GM12872 (cell line): ENCODE measurements around the gene FAM81A.

Experiments used
- TF ChIP-seq, protein P1 (sequence below): IDR thresholded peaks from 3 replicates; pipeline ENCODE4 v1.5.1; 2011; ENCODE audit warnings: low read depth, mild to moderate bottlenecking, low read length, moderate library complexity; ENCODE audit not compliant: insufficient read depth

FAM81A gene

DNA sequence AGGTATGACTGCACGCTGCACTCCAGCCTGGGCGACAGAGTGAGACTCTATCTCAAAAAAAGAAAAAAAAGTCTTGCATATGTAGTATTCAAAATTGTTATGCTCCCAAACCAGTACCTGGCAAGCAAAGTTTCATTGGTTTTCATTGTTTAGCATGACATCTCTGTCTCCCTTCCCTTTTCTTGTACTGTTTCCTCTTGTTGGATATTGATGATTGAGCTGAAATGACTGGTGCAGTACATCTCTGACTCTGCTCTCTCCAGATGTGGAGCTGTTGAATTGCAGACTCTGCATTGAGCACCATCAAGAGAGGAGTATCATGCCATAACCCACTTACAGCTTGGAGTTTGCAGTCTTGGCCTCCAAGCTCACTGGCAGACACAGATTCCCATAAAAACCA, 77.2 kb downstream of the FAM81A start:
- TF ChIP-seq, protein P1, sequence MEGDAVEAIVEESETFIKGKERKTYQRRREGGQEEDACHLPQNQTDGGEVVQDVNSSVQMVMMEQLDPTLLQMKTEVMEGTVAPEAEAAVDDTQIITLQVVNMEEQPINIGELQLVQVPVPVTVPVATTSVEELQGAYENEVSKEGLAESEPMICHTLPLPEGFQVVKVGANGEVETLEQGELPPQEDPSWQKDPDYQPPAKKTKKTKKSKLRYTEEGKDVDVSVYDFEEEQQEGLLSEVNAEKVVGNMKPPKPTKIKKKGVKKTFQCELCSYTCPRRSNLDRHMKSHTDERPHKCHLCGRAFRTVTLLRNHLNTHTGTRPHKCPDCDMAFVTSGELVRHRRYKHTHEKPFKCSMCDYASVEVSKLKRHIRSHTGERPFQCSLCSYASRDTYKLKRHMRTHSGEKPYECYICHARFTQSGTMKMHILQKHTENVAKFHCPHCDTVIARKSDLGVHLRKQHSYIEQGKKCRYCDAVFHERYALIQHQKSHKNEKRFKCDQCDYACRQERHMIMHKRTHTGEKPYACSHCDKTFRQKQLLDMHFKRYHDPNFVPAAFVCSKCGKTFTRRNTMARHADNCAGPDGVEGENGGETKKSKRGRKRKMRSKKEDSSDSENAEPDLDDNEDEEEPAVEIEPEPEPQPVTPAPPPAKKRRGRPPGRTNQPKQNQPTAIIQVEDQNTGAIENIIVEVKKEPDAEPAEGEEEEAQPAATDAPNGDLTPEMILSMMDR, result no peak

DNA sequence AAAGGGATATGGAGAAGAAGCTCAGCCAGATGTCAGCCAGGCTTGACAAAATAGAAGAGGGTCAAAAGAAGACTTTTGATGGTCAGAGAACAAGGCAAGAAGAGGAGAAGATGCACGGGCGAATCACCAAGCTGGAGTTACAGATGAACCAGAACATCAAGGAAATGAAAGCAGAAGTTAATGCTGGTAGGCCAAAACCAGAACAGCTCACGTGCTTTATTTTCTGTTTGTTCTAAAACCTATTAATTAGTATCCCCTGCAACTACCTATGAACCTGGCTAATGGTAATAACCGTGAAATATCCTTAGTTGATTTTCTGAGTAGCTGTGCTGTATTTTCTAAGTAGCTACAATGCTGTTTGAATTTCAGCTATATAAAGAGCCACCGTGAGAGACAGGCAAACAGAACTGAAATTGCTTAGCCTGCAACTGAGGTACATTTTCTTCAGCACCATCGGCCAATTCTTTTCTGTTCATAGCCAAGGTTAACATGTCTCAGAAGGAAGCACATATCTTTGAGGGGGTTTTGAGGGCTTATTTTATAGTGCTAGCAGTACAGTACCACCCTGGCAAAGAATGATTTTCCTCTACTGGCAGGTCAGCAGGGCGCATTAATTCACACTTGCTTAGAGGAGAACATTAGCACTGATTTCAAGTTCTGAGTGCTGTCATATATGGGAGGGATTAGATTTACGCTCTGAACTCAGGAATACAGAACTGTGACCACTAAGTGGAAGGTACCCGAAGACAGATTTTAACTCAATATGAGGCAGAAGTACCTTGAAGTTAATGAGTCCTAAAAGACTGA, 78.9 kb downstream of the FAM81A start:
- TF ChIP-seq, protein P1, result no peak

DNA sequence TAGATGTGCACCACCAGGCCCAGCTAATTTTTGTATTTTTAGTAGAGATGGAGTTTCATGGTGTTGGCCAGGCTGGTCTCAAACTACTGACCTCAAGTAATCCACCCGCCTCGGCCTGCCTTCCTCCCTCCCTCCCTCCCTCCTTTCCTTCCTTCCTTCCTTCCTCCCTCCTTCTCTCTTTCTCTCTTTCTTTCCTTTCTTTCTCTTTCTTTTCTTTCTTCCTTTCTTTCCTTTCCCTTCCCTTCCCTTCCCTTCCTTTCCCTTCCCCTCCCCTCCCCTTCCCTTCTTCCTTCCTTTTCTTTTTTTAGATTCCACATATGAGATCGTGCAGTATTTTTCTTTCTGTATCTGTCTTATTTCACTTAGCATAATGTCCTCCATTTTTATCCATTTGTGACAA, 81.3 kb downstream of the FAM81A start:
- TF ChIP-seq, protein P1, result no peak

DNA sequence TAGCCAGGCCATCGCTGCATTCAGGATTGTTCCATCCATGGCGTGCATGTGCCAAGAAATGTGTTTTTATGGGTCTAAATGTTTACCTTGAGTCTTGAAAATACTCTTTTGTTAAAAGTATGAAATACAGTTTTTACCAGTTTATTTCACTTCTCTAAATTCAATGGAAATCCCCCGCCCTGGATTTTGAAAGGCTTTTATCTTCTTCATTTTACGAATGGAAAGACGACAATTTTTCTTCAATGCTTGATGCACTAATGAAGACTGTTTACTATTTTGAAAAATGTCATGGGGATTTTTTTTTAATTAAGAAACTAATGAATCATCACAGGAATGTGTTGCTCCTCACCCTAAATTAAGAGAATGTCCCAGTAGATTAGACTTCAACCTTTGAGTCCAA, 83.5 kb downstream of the FAM81A start:
- TF ChIP-seq, protein P1, result no peak

DNA sequence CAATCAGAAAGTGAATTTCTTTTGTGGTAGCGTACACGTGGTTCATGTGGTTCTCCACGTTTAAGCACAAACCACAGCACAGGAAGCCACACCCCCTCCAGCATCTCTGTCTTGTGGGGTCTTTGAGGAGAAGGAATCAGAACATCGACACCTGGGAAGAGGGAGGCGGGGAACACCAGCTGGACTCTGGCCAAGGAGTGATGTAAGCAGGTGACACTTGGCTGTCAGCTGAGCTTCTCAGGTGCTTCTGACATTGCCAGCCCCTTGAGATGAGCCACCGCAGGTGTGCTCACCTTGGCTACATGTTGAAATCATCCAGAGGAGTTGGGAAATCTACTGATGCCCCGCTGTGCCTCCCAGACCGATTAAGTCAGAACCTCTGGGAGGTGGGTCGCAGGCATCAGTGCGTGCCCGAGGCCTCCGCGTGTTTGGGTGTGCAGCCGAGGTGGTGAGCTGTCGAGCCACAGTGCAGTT, 85.0 kb downstream of the FAM81A start:
- TF ChIP-seq, protein P1, result no peak

DNA sequence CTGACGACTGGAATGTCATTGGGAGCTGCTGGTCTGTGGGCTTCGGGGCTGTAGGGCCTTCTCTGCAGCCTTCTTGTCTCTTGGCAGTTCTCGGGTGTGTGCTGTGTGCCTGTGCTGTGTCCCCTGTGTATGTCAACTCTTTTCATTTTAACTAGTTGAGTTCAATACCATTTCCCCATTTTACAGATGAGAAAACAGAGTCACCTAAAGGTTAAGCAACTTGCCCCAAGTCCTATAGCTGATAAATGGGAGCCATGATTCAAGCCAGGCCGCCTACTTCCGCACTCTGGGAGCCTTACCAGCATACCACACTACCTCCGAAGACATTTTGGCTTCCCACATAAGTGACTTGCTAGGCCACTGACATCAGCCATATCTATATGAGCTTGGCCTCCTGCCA, 85.7 kb downstream of the FAM81A start:
- TF ChIP-seq, protein P1, result no peak

DNA sequence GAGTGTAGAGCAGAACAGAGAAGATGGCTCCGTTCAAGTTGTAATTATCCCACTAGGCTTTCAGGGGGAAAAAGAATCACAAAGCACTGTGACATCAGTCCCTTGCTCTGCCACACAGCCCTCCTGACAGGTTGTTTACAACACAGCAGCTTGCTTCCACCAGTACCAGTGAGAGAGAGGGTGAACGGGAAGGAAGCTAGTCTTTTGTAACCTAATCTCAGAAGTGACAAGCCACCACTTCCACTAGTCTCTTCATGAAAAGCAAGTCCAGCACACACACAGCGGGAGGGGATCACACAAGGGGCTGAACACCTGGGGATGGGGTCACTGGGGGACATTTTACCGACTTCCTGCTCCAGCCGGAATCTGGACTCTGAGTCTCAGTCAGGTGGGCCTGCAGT, 86.3 kb downstream of the FAM81A start:
- TF ChIP-seq, protein P1, result no peak

DNA sequence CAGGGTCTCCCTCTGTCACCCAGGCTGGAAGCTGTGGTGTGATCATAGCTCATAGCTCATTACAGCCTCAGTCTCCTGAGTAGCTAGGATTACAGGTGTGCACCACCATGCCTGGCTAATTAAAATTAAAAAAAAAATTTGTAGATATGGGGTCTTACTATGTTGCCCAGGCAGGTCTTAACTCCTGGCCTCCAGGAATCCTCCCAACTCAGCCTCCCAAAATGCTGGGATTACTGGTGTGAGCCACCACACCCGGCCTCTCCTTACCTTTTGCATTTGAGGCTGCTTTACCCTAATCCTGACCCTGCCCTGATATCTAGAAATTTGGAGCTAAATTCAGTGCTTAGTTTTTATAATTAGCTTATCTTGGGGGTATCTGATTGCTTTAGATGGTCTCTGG, 90.4 kb downstream of the FAM81A start:
- TF ChIP-seq, protein P1, result no peak
